AG09309 (cell line): Measurements from ENCODE around the gene ZNF565.
A peak's percentile ranks its signal among the peaks of the same experiment; 100 is the strongest.

Experiments
- DNase-seq: peaks from one replicate; pipeline ENCODE4 v3.0.0-alpha.2; 2010; ENCODE audit warnings: low read depth
- H3K4me3 ChIP-seq: 2 replicates; pipeline ENCODE4 v1.5.1; 2011; ENCODE audit warnings: mild to moderate bottlenecking, low read depth, low read length, moderate library complexity; ENCODE audit not compliant: control insufficient read depth
- CTCF ChIP-seq: IDR thresholded peaks from 2 replicates; pipeline ENCODE4 v1.5.1; 2011; ENCODE audit warnings: mild to moderate bottlenecking, low read depth, low read length, inconsistent platforms; ENCODE audit not compliant: insufficient read depth, control insufficient read depth; ENCODE audit errors: missing control alignments

The ZNF565 gene

DNA sequence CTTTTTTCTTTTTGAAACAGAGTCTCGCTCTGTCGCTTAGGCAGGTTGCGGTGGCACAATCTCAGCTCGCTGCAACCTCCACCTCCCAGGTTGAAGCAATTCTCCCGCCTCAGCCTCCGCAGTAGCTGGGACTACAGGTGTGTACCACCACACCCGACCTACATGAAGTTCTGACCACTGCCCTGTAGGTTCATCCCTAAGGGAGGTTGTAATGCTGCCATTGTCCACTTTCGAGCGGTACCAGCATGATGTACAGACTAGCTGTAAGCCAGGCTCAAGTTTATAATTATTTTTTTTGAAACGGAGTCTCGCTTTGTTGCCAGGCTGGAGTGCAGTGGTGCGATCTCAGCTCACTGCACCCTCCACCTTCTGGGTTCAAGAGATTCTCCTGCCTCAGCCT, 50.7 kb downstream of the ZNF565 start:
- no peak overlapping the region for H3K4me3 ChIP-seq
- DNase-seq: no peak
- no peak for TF ChIP-seq CTCF

- no peak for DNase-seq
- TF ChIP-seq CTCF: no peak
- H3K4me3 ChIP-seq: no peak overlapping the region
Observed at GRCh38 chr19:36160821-36161596, 53.5 kb downstream of the ZNF565 start.

- DNase-seq: no peak
- no peak overlapping the region for H3K4me3 ChIP-seq
- no peak for TF ChIP-seq CTCF
Observed at GRCh38 chr19:36153126-36153525, 61.3 kb downstream of the ZNF565 start.

- H3K4me3 ChIP-seq: peak within 1 kb of the TSS; percentile 51
- TF ChIP-seq CTCF: no peak
- DNase-seq: no peak
Observed at GRCh38 chr19:36152352-36153091, 61.9 kb downstream of the ZNF565 start, which contains the start of gene COX7A1. COX7A1 (minus strand) TSS chr19:36152447; CDS start chr19:36152407, 40 bp downstream.

GRCh38 chr19:36152019-36152351, 62.5 kb downstream of the ZNF565 start:
- DNase-seq: no peak
- H3K4me3 ChIP-seq: peak overlapping the region; percentile 51
- no peak for TF ChIP-seq CTCF

DNA sequence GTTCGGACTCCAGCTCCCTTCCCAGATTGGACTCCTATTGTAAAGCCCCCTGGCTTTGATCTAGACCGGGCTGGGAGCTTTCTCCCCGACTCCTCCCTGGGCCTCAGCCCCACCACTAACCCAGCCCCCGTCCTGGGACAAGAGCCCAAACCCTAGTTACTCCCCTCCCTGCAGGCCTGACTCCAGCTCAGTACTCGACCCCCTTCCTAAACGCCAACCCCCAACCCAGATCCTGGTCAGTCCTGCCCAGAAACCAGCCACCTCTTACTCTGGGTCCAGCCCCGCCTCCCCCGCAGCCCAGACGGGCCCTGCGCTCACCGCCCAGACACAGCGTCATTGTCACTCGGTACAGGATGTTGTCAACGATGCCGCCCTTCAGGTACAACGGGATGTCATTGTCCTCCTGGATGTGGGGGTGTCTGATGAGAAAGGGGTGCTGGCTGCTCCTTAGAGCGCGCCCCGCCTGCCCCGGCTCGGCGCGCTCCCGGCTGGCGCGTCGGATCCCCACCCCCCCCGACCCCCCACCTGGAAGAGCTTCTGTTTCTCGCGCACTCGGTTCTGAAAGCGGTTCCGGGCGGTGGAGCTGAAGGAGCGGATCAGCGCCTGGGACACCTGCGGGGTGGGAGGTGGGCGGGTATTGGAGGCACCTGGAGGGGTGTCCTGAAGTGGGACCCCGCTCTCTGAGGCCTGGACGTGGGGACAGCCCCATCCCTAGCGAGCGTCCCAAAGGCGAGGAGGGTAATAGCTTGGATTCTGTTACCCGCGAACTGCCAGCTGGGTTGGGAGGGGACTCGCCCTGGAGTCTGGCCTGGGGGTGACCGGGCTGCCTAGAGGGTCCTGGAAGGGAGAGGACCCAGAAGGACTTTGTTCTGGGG, 63.1 kb downstream of the ZNF565 start:
- no peak for TF ChIP-seq CTCF
- no peak for DNase-seq
- peak overlapping the region; percentile 51 for H3K4me3 ChIP-seq
